Measurements from ENCODE around the gene PACSIN2.

The PACSIN2 gene

DNA sequence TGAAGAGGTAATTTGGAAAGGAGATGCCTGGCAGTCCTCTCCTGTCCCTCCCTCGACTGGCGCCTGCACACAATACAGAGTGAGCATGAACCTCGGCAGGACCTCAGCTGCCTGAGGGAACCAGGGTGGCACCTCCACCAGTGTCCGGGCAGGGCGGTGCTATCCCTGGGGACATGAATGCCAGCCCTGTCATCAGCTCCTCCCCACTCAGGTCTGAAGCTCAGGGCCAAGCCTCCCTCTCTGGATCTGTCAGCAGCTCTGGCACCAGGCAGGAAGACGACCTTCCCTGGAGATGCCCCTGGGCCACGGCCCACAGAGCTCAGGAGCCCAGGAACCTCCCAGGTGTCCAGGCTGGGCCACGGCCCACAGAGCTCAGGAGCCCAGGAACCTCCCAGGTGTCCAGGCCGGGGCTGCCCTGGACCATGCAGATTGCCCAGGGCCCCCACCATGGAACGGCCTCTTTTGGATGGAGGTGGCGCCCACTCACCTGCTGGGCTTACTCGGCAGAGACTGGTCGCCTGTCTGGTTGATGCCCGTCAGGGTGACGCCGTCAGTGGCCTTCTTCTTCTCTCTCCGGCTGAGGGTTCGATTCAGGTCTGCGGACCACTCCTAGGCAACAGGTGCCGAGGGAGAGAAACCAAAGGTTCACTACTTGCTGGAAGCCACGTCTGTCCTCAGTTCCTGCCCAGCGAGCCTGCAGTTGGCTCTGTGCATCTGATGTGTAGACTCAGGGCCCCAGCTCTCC, 136.2 kb downstream of the PACSIN2 start:
- no peak for DNase-seq

DNA sequence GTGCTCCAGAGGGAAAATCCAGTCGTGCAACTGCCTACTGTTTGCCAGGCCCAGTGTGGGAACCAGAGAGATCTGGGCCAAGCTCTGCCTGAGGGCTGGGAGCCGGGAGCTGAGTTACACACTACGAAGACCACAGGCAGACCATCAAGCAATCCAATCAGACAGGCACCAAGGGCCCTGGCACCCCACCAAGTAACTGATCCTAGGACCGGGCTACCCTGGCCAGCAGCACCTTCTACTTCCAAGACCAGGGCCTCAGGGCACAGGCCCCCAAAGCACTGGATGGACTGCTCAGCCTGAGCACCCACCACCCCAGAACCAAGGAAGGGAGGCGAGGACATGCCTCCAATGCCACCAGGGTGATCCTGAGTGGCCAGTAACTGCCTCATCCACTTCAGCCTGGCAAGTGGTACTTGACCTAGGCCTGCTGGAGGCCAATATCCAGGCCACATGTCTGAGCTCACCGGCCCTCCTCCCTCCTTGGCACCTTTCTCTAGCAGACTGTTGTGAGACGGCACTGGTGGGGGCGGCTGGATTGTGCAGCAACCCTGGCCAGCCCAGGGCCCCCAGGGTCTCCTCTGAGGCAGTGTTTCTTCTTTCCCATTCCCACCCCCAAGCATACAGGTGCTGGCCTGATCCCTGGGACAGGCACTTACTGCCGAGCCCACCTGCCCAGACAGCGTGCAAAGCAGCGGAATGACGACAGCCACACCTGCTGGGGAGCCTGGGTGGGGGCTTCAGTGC, 137.2 kb downstream of the PACSIN2 start:
- no peak for DNase-seq

DNA sequence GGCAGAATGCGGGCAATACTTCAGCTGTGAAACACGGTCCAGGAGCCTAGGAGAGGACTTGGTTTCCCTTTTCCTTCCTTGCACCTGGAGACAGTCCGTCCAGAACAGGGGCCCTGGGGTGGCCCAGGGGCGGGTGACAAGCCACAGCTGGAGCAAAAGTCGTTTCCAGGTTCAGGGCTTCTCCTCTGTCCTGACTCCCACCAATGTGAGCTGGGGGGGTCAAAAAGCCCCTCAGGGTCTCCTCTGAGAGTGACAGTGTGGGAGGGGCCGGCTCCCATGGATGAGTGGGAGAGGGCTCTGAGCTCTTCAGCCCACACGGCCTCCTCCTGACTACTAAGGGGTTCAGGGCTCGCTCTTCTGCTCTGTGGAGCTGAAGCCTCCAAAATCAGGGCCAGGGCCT, 137.8 kb downstream of the PACSIN2 start:
- no peak for DNase-seq

DNA sequence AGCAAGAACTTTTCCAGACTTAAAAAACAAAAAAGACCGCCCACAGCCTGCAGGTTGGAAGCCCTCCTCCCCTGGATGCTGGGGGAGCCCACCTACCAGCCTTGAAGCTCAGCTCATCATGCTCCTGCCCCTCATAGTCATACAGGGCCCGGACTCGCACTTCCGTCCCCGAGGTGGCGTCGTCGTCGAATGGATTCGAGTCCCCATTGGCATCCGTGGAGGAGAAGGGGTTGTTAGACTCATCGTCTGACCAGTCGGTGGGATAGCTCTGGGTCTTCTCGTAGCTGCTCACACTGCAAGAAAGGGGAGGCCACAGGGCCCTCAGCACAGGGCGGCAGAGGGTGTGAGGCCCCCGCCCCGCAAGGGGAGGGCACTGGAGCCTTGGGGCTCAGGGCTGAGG, 138.9 kb downstream of the PACSIN2 start:
- DNase-seq = no peak

DNA sequence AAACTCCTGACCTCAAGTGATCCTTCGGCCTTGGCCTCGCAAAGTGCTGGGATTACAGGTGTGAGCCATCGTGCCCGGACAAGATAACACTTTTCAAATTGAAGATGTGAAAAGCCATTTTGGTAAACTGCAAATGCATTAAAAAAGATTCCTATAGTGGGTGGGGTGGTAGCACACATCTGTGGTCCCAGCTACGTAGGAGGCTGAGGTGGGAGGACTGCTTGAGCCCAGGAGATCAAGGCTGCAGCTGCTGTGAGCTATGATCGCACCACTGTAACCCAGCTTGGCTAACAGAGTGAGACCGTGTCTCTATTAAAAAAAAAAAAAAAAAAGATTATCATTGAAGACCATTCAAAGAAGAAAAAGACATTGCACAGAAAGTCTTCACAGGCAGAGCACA, 140.9 kb downstream of the PACSIN2 start:
- DNase-seq = no peak

DNA sequence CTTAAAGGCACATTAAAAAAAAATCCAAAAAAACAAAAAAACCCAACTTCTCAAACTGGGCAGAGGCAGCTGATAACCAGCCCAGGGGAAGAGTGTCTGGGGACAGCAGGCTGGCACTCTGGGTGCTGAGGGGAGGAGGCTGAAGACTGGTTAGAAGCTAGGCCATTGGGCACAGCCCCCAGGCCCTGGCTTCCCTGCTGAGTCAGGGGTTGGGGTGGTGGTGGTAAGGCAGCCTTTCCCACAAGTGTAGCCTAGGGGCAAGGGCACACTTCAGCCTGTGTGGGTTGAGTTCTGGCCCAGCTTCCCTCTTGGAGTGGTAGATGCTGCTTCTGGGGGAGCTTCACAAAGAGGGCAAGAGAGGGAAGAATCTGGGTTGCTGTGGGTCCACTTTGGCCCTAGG, 141.6 kb downstream of the PACSIN2 start:
- DNase-seq = no peak

DNA sequence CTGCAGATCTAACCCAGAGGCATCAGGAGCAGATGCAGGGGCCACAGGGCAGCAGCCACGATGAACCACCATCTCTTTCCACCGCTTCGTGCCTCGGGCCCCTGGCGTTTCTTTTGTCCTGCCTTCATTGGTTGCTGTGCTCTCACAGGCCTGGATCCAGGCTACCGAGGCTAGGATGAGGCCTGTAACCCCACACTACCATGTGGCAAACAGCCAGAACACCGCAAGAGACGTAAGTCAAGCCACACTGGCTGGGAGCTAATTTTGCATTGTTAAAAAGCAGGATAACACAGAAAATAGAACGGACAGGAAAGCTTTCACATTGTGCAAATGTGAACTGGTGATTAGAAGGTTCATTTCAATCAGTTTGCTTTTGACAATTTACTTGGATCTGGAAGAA, 142.1 kb downstream of the PACSIN2 start:
- no peak for DNase-seq

DNA sequence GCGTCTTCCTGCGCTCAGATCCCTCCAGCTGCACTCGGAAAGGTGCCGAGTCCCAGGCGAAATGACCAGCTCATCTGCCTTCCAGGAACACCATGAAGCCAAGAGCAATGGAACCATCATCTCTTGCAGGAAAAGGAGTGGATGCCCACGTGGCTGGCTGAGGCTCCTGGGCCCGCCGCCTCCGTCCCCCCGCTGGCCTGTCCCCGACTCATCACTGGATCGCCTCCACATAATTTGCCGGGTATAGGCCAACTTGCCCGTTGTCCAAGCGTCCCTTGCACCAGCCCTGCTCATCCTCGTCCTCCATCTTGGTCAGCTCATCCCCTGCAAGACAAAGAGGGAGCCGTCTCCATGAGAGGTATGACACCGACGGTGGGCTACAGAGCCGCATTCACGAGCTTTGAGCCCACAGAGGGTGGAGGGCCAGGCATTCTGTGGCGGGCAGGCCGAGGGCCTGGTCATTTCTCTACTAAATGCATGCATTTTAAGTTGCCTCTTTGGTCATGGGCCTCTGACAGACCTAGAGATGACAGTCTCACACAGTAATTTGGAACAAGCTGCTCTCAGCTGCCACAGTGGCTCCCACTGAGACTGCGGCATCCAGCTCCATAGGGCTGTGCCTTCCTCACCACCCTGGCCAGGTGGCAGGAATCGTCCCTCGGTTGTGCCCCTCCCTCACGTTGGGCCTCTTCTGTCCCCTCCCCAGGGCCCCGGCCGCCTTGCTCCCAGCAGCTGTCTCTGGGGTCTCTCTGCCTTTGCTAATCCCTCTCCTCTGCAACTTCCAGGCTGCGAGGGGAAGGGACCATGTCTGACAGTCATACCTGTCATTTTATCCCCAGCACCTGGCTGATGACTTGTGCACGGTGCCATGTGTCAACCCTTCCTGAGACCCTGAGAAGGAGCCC, 143.6 kb downstream of the PACSIN2 start:
- DNase-seq = no peak

DNA sequence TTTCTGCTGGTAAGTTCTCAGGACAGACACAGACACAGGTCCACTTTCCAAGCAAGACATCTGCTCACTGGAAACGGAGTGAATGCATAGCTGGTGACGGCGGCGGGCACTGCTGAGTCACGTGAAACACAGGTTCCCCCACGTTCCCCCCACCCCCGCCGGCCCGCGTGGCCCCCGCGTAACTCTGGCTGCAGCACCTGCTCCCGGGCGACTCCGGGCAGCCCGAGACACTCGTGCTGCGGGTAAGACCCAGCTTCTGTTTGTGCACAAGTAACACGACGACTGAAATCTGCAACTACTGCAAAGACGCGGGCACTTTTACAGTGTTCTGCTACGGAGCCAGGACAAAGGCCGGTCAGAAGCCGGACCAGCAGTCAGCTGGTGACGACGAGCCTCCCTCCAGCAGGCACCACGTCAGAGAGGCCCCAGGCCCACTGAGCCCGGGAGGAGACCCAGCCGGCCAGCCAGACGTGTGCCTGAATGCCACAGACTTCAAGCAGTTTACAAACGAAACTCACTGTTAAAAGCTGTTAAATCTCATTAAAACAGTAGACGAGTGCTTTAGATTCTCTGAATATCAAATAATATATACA, 145.0 kb downstream of the PACSIN2 start:
- no peak for DNase-seq

DNA sequence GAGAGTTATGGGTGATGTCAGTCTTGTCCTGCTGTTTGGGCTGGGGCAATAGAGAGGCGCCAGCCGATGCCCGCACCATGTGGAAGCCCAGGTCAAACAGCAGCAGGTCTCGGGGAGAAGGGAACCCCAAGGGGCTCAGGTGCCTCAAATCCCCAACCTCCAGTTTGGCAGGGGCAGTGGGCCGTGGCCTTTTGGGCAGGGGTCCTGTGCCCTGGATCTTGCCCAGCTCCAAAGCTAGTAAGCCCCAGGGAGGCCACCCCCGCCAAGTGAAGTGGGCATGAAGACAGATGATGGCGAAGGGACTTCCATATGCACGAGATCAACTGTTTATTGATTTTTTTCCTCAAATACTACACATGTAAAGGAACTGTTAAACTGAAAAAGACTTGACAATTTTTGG, 145.5 kb downstream of the PACSIN2 start:
- DNase-seq = no peak

DNA sequence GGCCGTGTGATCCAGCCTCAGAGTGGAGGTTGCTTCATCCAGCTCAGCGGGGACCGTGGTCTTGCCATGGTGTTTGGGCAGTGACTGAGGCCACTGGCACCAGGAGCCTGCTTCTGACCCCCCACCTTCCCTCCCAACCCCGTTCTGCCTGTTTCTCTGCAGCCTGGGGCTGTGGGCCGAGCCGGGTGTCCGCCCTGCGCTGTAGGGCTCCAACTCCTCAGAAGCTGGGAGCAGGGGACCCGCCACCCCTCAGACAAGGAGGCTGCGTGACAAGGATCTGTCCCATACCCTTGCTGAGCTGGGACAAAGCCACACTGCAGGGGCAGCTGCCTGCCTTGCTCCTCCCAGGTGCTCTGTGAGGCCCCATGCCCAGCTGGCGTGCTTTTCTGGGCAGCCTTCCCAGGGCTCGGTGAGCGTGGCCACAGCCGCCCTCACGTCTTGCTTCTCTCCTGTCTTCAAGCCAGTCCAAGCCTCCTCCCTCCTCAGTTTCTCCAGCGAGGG, 146.1 kb downstream of the PACSIN2 start:
- no peak for DNase-seq

DNA sequence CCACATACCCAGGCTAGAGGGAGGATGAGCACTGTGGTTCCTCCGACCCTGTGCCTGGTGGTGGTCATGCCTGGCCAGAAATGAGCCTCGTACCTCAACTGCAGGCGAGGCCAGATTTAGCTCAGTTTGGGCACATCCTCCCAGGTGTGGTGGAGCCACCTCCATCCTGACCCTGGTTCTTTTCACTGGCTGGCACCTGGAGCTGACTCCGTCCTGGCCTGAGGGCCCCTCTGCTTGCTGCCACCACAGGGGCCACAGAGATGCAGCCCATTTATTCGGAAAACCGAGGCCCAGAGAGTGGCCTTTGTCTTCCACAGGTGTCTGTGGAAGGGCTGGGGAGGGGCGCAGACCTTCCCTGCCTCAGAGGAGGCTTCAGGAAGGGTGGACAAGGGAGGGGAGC, 148.8 kb downstream of the PACSIN2 start:
- DNase-seq = no peak

DNA sequence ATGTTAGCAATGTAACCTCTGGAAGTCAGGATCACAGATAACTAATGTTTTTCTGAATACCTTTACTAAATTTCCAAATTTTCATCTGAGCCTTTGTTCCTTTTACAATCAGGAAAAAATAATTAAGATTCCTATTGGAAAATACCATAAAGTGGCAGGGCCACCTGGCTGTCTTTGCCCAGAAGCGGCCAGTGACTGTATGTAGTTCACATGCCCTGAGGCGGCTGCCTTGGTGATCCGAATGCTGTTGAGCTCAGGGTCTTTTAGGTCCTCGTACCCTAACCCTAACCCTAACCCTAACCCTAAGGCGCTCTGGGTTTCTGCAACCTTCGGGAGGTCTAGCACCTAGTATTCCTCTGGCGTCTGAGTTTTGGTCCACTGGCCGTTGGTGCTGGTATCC, 149.4 kb downstream of the PACSIN2 start:
- no peak for DNase-seq

DNA sequence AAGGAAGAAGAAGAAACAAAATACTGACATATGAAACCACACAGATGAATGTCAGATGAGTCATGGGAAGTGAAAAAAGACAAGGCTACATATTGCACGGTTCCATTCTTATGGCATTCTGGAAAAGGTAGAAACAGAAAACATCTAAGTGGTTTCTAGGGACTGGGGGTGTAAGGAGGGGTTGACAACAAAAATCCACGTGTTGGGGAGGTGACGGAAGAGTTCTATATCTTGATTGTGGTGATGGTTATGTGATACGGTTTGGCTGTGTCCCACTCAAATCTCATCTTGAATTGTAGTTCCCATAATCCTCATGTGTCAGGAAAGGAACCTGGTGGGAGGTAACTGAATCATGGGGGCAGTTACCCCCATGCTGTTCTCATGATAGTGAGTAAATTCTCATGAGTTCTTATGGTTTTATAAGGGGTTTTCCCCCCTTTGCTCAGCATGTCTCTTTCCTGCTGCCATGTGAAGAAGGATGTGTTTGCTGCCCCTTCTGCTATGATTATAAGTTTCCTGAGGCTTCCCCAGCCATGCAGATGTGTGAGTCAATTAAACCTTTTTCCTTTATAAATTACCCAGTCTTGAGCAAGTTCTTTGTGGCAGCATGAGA, 151.5 kb downstream of the PACSIN2 start:
- DNase-seq = peak; percentile 80 to 94 (median 87)

DNA sequence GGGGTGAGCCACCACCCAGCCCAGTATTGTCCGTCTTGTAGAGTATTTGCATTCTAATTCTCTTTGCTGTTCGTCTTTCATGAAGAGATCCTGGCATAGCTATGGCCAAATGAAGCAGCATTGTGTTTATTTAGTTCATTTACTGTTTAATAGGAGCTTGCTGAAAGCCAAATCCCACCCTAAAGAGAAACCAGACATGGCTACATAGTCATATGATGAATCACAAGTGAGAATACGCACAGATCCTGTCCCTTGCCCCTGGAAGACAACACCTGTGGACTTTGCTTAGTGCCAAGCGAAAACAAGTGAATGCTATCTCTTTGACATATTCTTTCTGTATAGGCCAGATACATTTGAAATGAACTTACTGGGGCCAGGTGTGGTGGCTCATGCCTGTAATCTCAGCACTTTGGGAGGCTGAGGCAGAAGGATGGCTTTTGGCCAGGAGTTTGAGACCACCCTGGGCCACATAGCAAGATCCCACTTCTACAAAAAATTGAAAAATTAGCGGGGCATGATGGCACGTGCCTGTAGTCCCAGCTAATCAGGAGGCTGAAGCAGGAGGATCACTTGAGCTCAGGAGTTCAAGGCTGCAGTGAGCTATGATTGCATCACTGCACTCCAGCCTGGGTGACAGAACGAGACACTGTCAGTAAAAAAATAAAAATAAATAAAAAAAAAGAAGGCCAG, 152.8 kb downstream of the PACSIN2 start:
- no peak for DNase-seq

DNA sequence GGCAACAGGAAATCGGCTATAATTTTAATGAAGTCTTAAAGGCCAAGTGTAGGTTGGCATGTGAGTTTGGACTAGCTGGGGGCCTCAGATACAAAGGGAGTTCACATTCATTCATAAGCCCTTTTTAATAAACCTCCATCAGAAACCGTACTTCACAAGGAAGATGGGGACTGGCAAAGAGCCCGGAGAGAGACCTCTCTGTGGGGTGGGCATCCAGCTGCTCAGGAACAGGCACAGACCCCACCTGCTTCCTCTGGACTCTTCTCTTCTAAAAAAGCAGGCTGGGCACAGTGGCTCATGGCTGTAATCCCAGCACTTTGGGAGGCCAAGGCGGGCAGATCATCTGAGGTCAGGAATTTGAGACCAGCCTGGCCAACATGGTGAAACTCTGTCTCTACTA, 154.0 kb downstream of the PACSIN2 start:
- DNase-seq = no peak

DNA sequence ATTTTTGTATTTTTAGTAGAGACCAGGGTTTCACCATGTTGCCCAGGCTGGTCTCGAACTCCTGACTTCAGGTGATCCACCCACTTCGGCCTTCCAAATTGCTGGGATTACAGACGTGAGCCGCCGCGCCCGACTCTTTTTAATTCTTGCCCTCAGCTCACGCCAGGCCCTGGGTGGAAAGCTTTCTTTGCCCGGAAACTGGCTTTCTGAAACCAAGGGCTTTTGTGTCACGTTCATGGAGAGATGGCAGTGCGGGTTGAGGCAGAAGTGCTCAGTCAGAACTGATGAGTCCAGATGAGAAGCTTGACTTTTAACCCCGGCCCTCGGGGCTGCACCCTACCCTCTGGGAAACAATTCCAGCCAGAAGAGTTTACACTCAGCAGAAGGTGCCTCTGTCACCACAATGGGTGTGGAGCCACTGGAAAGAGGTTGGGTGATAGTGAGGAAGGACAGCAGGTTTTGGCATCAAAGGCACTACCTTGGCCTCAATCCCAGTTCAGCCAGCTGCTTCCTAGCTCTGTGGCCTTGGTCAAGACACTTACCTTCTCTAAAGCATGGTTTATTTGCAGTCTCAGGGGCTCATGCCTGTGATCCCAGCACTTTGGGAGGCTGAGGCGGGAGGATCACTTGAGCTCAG, 157.0 kb downstream of the PACSIN2 start:
- DNase-seq = no peak

DNA sequence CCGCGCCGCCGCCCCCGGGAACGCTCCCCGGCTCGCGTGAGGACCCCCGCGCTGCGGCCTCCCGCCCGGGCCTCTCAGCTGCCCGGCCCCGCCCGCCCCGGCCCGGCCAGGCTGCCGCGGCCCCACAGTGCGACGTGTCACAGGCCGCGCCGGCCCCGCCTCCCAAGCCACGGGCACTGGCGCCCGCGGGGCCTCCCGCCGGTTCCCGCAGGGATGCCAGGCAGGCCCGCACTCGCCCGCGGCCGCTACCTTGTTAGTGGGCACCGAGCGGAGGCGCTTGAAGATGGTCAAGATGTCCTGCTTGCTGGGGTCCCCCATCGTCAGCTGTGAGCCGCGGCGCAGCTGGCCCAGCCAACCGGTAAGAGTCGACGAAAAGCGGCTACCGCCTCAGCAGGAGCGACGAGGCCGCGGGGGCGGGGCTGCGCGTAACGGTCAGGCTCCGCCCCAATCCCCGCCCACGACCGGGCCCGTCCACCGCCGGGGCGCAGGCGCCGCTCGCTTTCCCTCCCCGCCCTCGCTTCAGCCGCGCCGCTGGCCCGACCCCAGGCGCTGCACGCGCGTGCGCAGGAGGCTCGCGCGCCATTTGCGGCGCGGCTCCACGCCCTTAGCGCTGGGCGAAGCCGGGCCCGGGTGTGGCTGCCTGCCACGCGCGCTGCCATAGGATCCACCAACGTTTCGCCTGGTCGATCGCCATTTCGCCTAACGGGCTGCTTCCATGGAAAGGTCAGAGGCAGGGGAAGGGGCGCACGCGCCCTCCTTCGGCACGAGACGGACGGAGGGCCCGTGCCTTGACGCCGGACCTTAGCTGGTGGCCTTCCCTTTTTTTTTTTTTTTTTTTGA, 157.9 kb downstream of the PACSIN2 start, which contains the start of gene ARFGAP3:
Gene ARFGAP3, minus strand, starts transcription at position 409 of the 840 bp plus-strand sequence. Its CDS starts 91 bp downstream, at position 318.
- peak; percentile 98 to 100 (median 100) for DNase-seq

DNA sequence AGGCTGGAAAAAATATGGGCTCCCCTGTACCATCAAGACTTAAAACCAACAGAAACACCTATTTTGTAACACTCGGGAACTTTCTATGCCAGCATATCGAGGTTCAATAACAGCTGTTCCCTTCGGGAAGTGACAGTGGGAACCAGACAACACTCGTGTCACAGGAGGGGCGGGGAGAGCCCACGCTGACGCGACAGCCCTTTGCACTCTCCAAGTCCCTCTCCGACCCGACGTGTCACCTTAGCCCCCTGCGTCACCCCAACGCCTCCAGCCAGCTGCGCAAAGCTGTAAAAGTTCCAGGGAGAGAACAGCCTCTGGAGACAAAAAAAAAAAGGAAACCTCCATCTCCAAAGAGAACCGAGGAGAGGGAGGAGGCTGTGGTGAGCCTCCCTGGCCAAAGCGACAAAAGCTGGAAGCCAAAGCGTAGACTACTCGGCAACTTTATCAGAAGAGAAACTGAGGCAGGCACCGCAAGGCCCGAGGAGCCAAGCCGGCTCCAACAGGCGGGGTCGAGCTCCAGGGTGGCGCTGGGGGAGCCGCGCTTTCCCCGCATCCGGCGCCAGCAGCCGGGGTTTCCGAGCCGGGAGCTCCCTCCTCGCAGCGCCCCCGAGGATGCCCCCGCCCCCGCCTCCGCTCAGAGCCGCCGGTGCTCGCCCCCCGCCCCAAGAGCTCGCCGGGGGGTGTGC, 158.6 kb downstream of the PACSIN2 start:
- DNase-seq = peak; percentile 94 to 97 (median 96)

DNA sequence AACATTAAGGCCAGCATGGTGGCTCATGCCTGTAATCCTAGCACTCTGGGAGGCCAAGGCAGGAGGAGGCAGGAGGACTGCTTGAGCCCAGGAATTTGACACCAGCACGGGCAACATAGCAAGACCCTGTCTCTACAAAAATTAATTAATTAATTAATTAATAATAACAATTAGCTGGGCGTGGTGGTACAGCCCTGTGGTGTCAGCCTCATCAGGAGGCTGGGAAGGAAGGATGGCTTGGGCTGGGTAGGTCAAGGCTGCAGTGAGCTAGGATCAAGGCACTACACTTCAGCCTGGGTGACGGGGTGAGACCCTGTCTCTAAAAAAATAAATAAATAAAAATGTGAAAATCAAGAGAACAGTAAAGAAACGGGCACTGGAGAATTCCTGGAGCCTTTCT, 159.2 kb downstream of the PACSIN2 start:
- DNase-seq = no peak
